HG03342 (cell line): ENCODE results near the gene VPS41.

Experiments used
- ATAC-seq: cut with Tn5 transposase; IDR thresholded peaks from one replicate; pipeline ENCODE4 v1.9.1; 2021; ENCODE audit warnings: mild to moderate bottlenecking, moderate library complexity; ENCODE audit not compliant: unreplicated experiment

Gene VPS41

DNA sequence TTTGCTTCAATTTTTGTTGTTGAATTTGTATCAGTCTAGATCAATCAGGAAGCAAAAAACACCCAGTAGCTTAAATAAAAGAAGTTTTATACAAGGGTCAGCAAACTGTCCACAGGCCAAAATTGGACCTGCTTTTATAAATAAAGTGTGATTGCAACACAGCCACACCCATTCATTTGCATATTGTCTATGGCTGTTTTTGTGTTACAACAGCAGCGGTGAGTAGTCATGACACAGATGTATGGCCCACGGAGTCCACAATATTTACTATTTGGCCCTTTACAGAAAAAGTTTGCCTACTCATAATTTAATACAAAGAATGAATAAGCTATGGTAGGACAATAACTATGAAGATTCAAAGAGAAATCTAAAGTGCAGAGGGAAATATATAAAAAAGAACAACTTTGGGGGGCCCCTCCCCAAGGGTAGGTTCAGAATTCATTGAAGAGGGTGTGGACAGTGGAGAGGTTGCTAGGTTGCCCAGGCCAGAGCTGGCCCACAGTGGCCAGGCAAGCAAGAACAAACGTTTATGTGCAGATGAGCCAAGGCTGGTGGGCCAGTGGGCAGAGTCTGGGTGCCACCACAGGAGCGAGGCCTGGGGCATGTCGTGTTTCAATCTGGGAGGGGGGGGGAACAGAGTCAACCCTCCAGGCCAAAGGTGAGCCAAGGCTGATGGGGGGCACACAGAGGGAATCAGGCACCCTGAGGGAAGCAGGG lies 230.9 kb downstream of the VPS41 start:
- ATAC-seq: no peak

DNA sequence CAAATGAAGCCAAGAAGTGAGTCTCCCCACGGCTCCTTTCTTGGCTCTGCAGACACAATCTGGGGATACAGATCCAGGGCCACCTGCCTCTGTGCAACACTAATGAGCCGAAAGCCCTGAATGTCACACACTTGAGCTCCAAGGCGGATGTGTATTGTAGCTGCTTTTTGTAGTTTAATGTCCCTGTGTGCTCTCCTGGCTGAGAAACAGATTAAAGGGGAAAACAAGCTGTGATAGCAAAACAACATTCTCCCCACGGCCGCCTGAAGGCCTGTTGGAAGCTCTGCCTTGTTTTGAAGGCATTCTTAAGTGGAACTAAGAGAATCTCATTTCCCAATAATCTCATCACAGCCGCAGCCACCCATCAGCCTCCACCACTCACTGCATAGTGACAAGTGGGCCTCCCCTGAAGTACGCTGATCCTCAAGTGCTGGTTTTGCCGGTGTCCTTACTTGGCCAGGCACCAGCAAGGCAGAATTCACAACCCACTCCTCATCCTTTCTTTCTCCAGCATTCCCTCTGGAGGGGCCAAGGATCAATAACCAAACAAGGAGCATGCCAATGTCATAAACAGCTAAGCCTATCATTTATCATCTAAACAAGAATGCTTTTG lies 233.4 kb downstream of the VPS41 start:
- no peak for ATAC-seq

DNA sequence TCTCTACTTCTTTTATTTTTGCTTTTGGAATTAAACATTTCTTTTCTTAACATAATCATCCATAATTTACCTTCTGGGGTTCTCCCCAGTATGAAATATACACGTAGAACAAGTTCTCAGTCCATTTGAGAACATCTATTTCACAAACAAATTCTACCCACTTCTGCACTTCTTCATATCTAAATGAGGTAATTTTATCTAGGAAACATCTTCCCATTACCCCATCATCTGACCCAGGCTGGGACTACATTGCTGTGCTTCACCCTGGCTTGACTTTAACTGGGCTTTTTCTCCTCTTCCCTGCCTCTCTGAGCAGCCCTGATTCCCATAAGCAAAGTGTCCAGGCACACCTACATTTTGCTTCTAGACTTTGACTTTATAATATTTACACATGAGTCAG lies 234.5 kb downstream of the VPS41 start:
- no peak for ATAC-seq

DNA sequence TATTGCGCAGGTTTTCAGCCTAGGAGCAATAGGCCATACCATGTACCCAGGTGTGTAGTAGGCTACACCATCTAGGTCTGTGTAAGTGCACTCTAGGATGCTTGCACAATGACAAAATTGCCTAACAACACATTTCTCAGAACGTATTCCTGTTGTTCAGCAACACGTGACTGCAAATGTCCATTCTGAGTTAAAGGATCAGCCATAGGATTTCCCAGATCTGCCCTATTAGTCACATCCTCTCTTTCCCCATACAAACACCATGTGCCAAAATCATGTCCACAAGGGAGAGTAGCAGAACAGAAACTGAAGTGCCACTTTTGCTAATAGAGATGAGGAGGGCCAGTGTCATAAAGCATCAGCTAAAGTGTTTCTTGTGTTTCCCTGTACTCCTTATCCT lies 235.2 kb downstream of the VPS41 start:
- ATAC-seq: no peak
